OCI-LY3 (cell line): Measurements from ENCODE around the gene CCDC134.

Source experiments
- CTCF ChIP-seq: fragments of 200-600, 300-600 bp; sonication (generic); IDR thresholded peaks from 2 replicates; pipeline ENCODE4 v1.5.1; 2014; ENCODE audit warnings: antibody characterized with exemption, low read length, low read depth
- EZH2phosphoT487 ChIP-seq: fragments of 200-600 bp; shearing (Covaris generic); IDR thresholded peaks from 2 replicates; pipeline ENCODE4 v1.6.1; 2018; ENCODE audit warnings: antibody characterized with exemption, mixed run types, low read depth

GRCh38 chr22:41775338-41775737, 25.1 kb upstream of the CCDC134 start:
- TF ChIP-seq CTCF, result no peak
- no peak for TF ChIP-seq EZH2phosphoT487
